Fibroblast of villous mesenchyme (primary cell): ENCODE results near the gene ZDBF2. TPM values are rescaled to one million over a fixed set of nuclear protein-coding genes. Genes with fewer than 3 reads are reported as not detected.

Experiments
- DNase-seq: peaks from one replicate; pipeline ENCODE4 v3.0.0-alpha.2; 2010; ENCODE audit warnings: low read depth
- H3K4me3 ChIP-seq: 2 replicates; pipeline ENCODE4 v1.5.1; 2011; ENCODE audit warnings: low read depth, mild to moderate bottlenecking, low read length
- total RNA-seq: library from RNA; depleted of rRNA; stranded (reverse); fragments of >200 nt; gene quantifications from 2 replicates; pipeline ENCODE4 v1.2.3, GENCODE V29; 2012
- TF ChIP-seq, protein P1 (sequence below): IDR thresholded peaks from 2 replicates; pipeline ENCODE4 v1.5.1; 2012; ENCODE audit warnings: low read depth, mild to moderate bottlenecking, low read length; ENCODE audit not compliant: insufficient read depth

ZDBF2 gene
- total RNA-seq, 1 donor, result 17.3 TPM

DNA sequence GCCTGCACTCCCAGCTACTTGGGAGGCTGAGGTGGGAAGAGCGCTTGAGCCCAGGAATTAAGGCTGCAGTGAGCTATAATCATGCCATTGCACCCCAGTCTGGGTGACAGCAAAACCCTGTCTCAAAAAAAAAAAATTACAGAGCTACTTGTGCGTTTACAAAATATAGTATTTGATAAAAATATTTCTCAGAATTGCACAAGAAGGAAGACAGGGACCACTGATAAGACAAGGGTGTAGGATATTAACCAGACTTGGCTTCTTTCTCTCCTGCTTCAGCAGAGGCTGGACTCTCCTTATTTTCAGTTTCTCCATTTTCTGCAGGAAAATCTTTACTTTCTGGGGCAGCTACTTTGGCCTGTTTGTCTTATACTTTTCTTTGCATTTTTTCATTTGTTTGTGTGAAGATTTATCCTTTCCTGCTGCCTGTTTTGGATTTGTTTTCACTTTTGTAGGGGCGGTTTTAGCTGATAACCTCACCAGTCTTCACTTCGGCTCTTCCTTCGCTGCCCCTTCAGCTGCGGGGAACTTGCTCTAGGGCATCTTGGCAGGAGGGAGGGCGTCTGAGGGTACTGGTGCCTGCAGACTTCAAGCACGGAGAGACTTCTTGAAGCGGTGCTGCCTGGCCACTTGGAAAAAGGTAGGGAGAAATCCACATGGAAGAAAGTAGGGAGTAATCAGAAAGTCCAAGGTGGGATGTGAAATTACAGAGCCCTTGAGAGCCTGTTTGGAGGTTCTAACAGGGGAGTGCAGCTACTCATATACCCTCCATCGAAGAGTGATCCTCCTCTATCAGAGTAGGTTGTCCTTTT is 14.9 kb upstream of the ZDBF2 start:
- TF ChIP-seq, protein P1, sequence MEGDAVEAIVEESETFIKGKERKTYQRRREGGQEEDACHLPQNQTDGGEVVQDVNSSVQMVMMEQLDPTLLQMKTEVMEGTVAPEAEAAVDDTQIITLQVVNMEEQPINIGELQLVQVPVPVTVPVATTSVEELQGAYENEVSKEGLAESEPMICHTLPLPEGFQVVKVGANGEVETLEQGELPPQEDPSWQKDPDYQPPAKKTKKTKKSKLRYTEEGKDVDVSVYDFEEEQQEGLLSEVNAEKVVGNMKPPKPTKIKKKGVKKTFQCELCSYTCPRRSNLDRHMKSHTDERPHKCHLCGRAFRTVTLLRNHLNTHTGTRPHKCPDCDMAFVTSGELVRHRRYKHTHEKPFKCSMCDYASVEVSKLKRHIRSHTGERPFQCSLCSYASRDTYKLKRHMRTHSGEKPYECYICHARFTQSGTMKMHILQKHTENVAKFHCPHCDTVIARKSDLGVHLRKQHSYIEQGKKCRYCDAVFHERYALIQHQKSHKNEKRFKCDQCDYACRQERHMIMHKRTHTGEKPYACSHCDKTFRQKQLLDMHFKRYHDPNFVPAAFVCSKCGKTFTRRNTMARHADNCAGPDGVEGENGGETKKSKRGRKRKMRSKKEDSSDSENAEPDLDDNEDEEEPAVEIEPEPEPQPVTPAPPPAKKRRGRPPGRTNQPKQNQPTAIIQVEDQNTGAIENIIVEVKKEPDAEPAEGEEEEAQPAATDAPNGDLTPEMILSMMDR, result no peak
- no peak overlapping the region for H3K4me3 ChIP-seq
- no peak for DNase-seq

DNA sequence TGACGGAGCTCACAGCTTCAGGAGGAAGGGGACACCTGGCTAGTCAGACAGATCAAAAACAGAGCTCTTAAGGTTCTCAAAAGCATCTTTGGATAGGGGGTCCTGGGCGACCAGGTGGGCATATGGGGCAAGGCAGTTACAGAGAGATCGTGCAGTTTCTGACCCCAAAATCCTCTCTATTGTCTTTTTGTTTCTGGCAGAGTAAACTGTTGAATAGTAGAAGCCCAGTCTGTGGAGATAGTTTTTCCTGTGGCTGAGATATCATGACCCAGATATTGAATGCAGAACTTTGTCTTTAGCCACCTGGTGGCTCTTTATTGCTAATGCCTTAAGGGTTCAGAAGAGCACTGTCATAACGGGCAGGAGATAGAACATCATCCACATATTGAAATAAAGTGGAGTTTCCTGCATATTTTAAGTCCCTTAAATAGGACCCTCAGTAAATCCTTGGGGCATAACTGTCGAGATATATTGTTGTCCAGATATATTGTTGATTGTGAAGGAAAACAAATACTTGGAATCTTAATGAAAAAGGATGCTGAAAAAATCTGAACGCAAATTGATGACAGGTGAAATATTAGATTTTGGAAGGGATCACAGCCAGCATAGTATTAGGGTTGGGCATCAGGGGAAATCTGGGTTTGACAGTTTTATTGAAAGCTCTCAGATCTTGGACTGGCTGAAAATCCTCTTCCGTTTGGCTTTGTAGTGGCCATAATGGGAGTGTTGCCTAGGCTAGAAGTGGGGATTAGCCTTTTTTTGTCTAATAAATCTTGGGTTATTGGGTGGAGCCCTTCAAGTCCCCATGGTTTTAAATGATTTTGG is 14.1 kb upstream of the ZDBF2 start:
- DNase-seq, result peak; percentile 46
- TF ChIP-seq, protein P1, result peak; percentile 58
- H3K4me3 ChIP-seq, result no peak overlapping the region

DNA sequence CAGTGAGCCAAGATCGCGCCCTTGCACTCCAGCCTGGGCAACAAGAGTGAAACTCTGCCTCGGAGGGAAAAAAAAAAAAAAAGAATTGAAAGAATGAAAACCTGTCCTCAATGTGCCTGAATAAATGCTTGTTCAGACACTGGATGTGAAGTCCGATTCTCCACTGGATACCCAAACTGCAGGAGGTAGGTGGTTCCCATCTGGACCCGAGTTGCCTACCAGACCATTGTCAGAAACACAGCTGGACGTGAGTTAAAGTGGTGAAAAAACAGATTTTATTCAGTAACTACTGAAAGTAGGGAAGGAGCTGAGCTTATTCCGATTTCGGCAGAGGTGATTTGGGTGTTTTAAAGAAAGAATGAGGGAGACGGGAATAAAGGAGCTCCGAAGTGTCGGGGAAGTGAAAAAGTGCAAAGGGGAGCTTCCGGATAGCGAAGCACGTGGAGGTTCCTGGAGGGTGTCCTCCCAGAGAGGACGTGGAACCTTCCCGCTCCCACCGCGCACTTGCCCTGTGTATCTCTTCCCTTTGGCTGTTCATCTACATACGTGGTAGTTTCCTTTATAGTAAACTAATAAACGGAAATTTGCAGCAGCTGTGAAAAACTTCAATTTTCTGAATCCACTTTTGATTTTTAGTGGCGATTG is 10.4 kb upstream of the ZDBF2 start:
- TF ChIP-seq, protein P1, result no peak
- no peak for DNase-seq
- H3K4me3 ChIP-seq, result no peak overlapping the region

DNA sequence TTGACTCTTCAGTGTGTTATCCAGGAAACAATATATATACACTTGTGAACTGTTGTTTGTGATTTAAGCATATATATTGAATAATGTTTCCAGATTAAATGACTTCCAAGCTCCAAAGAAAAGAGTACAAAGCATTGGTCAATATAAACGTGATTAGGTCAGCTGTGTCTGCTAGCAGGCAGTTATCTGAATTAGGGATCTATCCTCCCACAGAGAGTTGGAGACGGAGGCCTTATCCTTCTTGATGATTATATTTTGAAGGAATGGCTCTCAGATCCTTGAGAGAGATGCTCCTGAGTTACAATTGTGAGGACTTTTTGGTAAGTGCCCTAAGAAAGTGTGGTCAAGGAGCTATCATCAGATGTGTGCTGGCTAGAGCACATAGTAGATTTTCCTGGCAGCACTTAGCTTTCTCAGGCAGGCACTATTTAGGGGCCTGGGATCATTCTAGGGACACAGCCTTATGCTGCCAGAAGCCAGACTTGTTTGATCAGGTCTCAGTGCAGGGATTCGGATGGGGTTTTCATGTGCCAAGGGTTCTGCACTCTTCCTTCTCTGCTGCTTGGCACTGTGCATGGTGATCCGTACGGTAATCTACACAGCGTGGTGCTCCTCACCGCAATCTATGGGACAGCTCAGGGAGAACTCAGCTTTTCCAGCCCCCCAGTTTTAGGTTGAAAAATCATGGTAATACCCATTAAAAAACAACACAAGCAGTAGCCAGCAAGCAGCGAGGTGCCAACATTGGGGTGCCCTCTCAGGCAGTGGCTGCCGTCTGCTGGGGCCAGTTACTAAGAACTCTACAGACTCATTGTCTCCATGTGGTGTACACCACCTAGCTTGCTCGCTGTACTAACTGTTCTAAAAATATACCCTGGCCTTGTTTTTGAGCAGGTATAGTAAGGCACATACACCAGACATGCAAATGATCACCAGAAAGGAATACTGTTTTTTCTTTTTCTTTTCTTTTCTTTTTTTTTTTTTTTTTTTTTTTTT is 8.0 kb upstream of the ZDBF2 start:
- DNase-seq, result no peak
- no peak overlapping the region for H3K4me3 ChIP-seq
- TF ChIP-seq, protein P1, result no peak

DNA sequence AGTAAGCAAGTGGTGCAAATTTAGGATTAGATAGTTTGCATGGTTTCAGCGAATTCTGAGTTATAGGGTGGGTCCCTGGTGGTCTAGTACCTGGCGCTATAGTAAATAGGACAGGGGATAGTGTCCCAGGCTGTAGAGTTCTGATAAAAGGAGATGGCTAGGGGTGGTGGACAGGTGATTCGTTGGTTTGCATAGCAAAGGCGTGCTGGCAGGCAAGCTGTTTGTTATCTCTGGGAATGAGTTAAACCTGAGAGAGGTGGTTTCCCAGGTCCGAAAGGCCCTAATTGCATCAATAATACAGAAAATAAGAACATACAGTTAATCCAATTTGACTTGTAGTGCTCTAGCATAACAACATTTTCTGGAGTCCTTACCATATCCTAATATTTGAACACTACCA is 6.9 kb upstream of the ZDBF2 start:
- H3K4me3 ChIP-seq, result no peak overlapping the region
- DNase-seq, result no peak
- TF ChIP-seq, protein P1, result no peak

DNA sequence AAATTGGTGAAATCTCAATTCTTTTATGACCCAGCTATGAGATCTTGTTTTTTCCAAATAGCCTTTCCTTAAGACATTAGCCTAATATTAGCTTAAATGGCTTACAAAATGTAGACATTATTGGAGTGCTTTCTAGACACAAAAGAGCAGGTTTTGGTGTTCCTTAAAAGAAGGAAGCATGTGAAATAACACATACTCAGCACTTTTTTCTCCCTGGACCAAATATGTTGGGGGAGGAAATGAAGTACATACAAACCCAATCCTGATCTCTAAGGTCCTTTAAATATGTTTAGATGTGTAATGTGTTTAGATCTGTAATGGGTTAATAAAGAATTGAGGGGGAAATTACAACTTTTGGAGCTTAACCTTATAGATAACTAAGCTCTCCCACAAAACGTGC is 3.4 kb upstream of the ZDBF2 start:
- TF ChIP-seq, protein P1, result no peak
- DNase-seq, result no peak

More for the DNA sequence above, 3.4 kb upstream of the ZDBF2 start:
- H3K4me3 ChIP-seq, result no peak overlapping the region
